Stomach (tissue), 4 donors: ENCODE data around the gene TMEM164.
A peak's percentile ranks its signal among the peaks of the same experiment; 100 is the strongest.

Source experiments
- CTCF ChIP-seq, 7 experiments: fragments of 450-650 bp in 4 of 7; fragments of 200-600 bp in 3 of 7; sonication (generic) in 3 of 7; IDR thresholded peaks; one replicate each; pipeline ENCODE4 v1.5.1; 2016 to 2019; ENCODE audit warnings: antibody characterized with exemption in 7 of 7, control low read depth in 2 of 7, mild to moderate bottlenecking in 1 of 7
- POLR2AphosphoS5 ChIP-seq, 3 donors: sonication (generic); formaldehyde crosslinking; IDR thresholded peaks; one replicate each; pipeline ENCODE4 v1.6.1; 2016; ENCODE audit warnings: antibody characterized with exemption in 3 of 3

GRCh38 chrX:110004215-110004614 lies 1.3 kb downstream of the TMEM164 start:
- TF ChIP-seq POLR2AphosphoS5 (IDR thresholded peaks at IDR 0.05) (peak in 2 of 3 donors; percentile 20 to 58), CTCF (IDR thresholded peaks at IDR 0.05) (no peak)
